WTC11 (cell line): ENCODE data around the gene ELMO1. TPM values are rescaled to one million over a fixed set of nuclear protein-coding genes. Genes with fewer than 3 reads are reported as not detected.

ENCODE experiments used
- ATAC-seq: fragments of 200-7000 bp; cut with Tn5 transposase; 2 replicates; pipeline ENCODE4 v1.10.0; 2021; ENCODE audit warnings: mild to moderate bottlenecking, moderate library complexity
- CTCF ChIA-PET: fragments of 300-600 bp; sonication (Branson Sonifier 250); formaldehyde crosslinking; loops from one replicate; lab custom pipeline; 2021; ENCODE audit warnings: antibody characterized with exemption; lab: Charles Lee
- POLR2A ChIA-PET: fragments of 350-600 bp; sonication (Branson Sonifier 250); formaldehyde crosslinking; loops from one replicate; lab custom pipeline; 2021; ENCODE audit warnings: antibody characterized with exemption; lab: Charles Lee
- DNase-seq: peaks from one replicate; pipeline ENCODE4 v3.0.0; 2021; ENCODE audit warnings: low spot score
- H3K27ac Mint-ChIP-seq: 2 replicates; pipeline ENCODE4 v1.8.0; 2021; ENCODE audit warnings: mixed read lengths
- H3K27me3 Mint-ChIP-seq: 2 replicates; pipeline ENCODE4 v1.8.0; 2021; ENCODE audit warnings: low read depth, mild to moderate bottlenecking, moderate library complexity, mixed read lengths
- H3K36me3 Mint-ChIP-seq: 2 replicates; pipeline ENCODE4 v1.8.0; 2021; ENCODE audit warnings: mixed read lengths
- H3K4me1 Mint-ChIP-seq: 2 replicates; pipeline ENCODE4 v1.8.0; 2022; ENCODE audit warnings: mixed read lengths
- H3K4me3 Mint-ChIP-seq: 2 replicates; pipeline ENCODE4 v1.8.0; 2021; ENCODE audit warnings: mild to moderate bottlenecking, moderate library complexity, mixed read lengths
- H3K9me3 Mint-ChIP-seq: 2 replicates; pipeline ENCODE4 v1.8.0; 2021; ENCODE audit warnings: mixed read lengths
- ATF2 ChIP-seq: sonication (generic); formaldehyde crosslinking; IDR thresholded peaks from 2 replicates; pipeline ENCODE4 v1.8.1; 2022; ENCODE audit warnings: low read depth, missing genetic modification reagents, borderline replicate concordance
- ATF3 ChIP-seq: sonication (generic); formaldehyde crosslinking; conservative IDR thresholded peaks from 2 replicates; pipeline ENCODE4 v1.8.1; 2022; ENCODE audit warnings: mild to moderate bottlenecking, missing genetic modification reagents
- CBFB ChIP-seq: sonication (generic); formaldehyde crosslinking; IDR thresholded peaks from 2 replicates; pipeline ENCODE4 v1.8.1; 2022; ENCODE audit warnings: mild to moderate bottlenecking, low read depth, missing genetic modification reagents
- CREM ChIP-seq: sonication (generic); formaldehyde crosslinking; IDR thresholded peaks from 2 replicates; pipeline ENCODE4 v1.8.1; 2022; ENCODE audit warnings: mild to moderate bottlenecking, missing genetic modification reagents, moderate library complexity
- E2F1 ChIP-seq: sonication (generic); formaldehyde crosslinking; IDR thresholded peaks from 2 replicates; pipeline ENCODE4 v1.8.0; 2022; ENCODE audit warnings: mild to moderate bottlenecking, missing genetic modification reagents
- E2F5 ChIP-seq: sonication (generic); formaldehyde crosslinking; IDR thresholded peaks from 2 replicates; pipeline ENCODE4 v1.8.1; 2022; ENCODE audit warnings: mild to moderate bottlenecking, moderate library complexity, missing genetic modification reagents
- EMX1 ChIP-seq: fragments of 250-450 bp; sonication (Bioruptor Pico); IDR thresholded peaks from 2 replicates; pipeline ENCODE4 v1.8.0; 2021; ENCODE audit warnings: mild to moderate bottlenecking
- FOXP1 ChIP-seq: sonication (generic); formaldehyde crosslinking; IDR thresholded peaks from 2 replicates; pipeline ENCODE4 v1.8.0; 2022; ENCODE audit warnings: missing genetic modification reagents, mild to moderate bottlenecking, moderate library complexity, borderline replicate concordance
- GTF2I ChIP-seq: fragments of 250-450 bp; sonication (Bioruptor Pico); conservative IDR thresholded peaks from 2 replicates; pipeline ENCODE4 v1.4.0; 2021; ENCODE audit warnings: mild to moderate bottlenecking
- ZBTB43 ChIP-seq: sonication (generic); formaldehyde crosslinking; IDR thresholded peaks from 2 replicates; pipeline ENCODE4 v1.8.1; 2023; ENCODE audit warnings: mild to moderate bottlenecking, missing genetic modification reagents
- ZNF396 ChIP-seq: fragments of 250-450 bp; sonication (Bioruptor Pico); IDR thresholded peaks from 2 replicates; pipeline ENCODE4 v1.8.0; 2021; ENCODE audit warnings: mild to moderate bottlenecking, moderate library complexity, borderline replicate concordance
- total RNA-seq: library from RNA; stranded (reverse); gene quantifications from 3 replicates; pipeline ENCODE4 v1.2.3, GENCODE V29; 2021
- TF ChIP-seq, protein P1 (sequence below): sonication (generic); formaldehyde crosslinking; IDR thresholded peaks from 2 replicates; pipeline ENCODE4 v1.8.1; 2022; ENCODE audit warnings: missing genetic modification reagents, borderline replicate concordance
- TF ChIP-seq, protein P2 (sequence below): sonication (generic); formaldehyde crosslinking; IDR thresholded peaks from 2 replicates; pipeline ENCODE4 v1.8.1; 2023; ENCODE audit warnings: mild to moderate bottlenecking, missing genetic modification reagents, moderate library complexity
- TF ChIP-seq, protein P3 (sequence below): sonication (generic); formaldehyde crosslinking; IDR thresholded peaks from 2 replicates; pipeline ENCODE4 v1.8.0; 2023; ENCODE audit warnings: mild to moderate bottlenecking, missing genetic modification reagents
- TF ChIP-seq, protein P4 (sequence below): fragments of 250-450 bp; sonication (Bioruptor Pico); IDR thresholded peaks from 2 replicates; pipeline ENCODE4 v1.8.0; 2021; ENCODE audit warnings: mild to moderate bottlenecking

ELMO1 gene
- total RNA-seq, 1 experiment from 2014 or later, result 19.4 TPM

GRCh38 chr7:36811807-36812206, 636.9 kb downstream of the ELMO1 start:
- Mint-ChIP-seq H3K36me3 (no peaks in the 10 kb centered on the region), H3K27ac (no peak overlapping the region), H3K27me3 (no peaks in the 10 kb centered on the region), H3K9me3 (no peaks in the 10 kb centered on the region), H3K4me3 (no peak overlapping the region), H3K4me1 (peaks cover 4% of the 10 kb centered on the region)
- TF ChIP-seq E2F5 (no peak), GTF2I (no peak), ATF2 (CRISPR knock-in tag) (no peak), ZNF396 (CRISPR knock-in tag) (no peak), ATF3 (CRISPR knock-in tag) (no peak), E2F1 (CRISPR knock-in tag) (no peak), EMX1 (no peak), CBFB (CRISPR knock-in tag) (no peak)
- TF ChIP-seq, protein P1, sequence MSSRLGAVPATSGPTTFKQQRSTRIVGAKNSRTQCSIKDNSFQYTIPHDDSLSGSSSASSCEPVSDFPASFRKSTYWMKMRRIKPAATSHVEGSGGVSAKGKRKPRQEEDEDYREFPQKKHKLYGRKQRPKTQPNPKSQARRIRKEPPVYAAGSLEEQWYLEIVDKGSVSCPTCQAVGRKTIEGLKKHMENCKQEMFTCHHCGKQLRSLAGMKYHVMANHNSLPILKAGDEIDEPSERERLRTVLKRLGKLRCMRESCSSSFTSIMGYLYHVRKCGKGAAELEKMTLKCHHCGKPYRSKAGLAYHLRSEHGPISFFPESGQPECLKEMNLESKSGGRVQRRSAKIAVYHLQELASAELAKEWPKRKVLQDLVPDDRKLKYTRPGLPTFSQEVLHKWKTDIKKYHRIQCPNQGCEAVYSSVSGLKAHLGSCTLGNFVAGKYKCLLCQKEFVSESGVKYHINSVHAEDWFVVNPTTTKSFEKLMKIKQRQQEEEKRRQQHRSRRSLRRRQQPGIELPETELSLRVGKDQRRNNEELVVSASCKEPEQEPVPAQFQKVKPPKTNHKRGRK (CRISPR knock-in tag), result no peak
- TF ChIP-seq, protein P2, sequence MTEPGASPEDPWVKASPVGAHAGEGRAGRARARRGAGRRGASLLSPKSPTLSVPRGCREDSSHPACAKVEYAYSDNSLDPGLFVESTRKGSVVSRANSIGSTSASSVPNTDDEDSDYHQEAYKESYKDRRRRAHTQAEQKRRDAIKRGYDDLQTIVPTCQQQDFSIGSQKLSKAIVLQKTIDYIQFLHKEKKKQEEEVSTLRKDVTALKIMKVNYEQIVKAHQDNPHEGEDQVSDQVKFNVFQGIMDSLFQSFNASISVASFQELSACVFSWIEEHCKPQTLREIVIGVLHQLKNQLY (CRISPR knock-in tag), result no peak
- TF ChIP-seq, protein P3, sequence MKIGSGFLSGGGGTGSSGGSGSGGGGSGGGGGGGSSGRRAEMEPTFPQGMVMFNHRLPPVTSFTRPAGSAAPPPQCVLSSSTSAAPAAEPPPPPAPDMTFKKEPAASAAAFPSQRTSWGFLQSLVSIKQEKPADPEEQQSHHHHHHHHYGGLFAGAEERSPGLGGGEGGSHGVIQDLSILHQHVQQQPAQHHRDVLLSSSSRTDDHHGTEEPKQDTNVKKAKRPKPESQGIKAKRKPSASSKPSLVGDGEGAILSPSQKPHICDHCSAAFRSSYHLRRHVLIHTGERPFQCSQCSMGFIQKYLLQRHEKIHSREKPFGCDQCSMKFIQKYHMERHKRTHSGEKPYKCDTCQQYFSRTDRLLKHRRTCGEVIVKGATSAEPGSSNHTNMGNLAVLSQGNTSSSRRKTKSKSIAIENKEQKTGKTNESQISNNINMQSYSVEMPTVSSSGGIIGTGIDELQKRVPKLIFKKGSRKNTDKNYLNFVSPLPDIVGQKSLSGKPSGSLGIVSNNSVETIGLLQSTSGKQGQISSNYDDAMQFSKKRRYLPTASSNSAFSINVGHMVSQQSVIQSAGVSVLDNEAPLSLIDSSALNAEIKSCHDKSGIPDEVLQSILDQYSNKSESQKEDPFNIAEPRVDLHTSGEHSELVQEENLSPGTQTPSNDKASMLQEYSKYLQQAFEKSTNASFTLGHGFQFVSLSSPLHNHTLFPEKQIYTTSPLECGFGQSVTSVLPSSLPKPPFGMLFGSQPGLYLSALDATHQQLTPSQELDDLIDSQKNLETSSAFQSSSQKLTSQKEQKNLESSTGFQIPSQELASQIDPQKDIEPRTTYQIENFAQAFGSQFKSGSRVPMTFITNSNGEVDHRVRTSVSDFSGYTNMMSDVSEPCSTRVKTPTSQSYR, result no peak
- ATAC-seq (no peak), DNase-seq (no peak)
- POLR2A ChIA-PET, result no interaction called here
- CTCF ChIA-PET, result no interaction called here

- ATAC-seq (no peak), DNase-seq (no peak)
- Mint-ChIP-seq H3K4me1 (peaks cover 4% of the 10 kb centered on the region), H3K27ac (no peak overlapping the region), H3K36me3 (no peaks in the 10 kb centered on the region), H3K27me3 (no peaks in the 10 kb centered on the region; the same call in 1 of the 2 replicates), H3K9me3 (no peaks in the 10 kb centered on the region), H3K4me3 (no peak overlapping the region)
- ChIA-PET CTCF (interaction anchor here (1.1 kb wide), 1 partner anchor 157 kb away, joined by 3 read pairs; no protein-coding TSS in a partner anchor), POLR2A (interaction anchor here (0.5 kb wide), 1 partner anchor 1222 kb away, joined by 3 read pairs; no protein-coding TSS in a partner anchor)
- TF ChIP-seq, protein P3, result no peak
- TF ChIP-seq, protein P4, sequence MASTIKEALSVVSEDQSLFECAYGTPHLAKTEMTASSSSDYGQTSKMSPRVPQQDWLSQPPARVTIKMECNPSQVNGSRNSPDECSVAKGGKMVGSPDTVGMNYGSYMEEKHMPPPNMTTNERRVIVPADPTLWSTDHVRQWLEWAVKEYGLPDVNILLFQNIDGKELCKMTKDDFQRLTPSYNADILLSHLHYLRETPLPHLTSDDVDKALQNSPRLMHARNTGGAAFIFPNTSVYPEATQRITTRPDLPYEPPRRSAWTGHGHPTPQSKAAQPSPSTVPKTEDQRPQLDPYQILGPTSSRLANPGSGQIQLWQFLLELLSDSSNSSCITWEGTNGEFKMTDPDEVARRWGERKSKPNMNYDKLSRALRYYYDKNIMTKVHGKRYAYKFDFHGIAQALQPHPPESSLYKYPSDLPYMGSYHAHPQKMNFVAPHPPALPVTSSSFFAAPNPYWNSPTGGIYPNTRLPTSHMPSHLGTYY, result no peak
- no peak for TF ChIP-seq FOXP1
- TF ChIP-seq CREM (CRISPR knock-in tag), result no peak
- no peak for TF ChIP-seq ATF2 (CRISPR knock-in tag)
- no peak for TF ChIP-seq ZBTB43
- no peak for TF ChIP-seq E2F1 (CRISPR knock-in tag)
Measured at GRCh38 chr7:36810489-36810888, 638.2 kb downstream of the ELMO1 start.
